Mesothelial cell of epicardium (in vitro differentiated cells): ENCODE data around the gene TNFRSF19. TPM values are rescaled to one million over a fixed set of nuclear protein-coding genes. Genes with fewer than 3 reads are reported as not detected.

Source experiments
- DNase-seq, 2 experiments: peaks; one replicate each; pipeline ENCODE4 v3.0.0; 2021; ENCODE audit warnings: low spot score in 2 of 2; ENCODE audit not compliant: unreplicated experiment in 2 of 2
- H3K27ac Mint-ChIP-seq: 2 replicates; pipeline ENCODE4 v1.8.0; 2021; ENCODE audit warnings: mixed read lengths
- H3K27me3 Mint-ChIP-seq: 2 replicates; pipeline ENCODE4 v1.8.0; 2021; ENCODE audit warnings: low read depth, mixed read lengths
- H3K36me3 Mint-ChIP-seq: 2 replicates; pipeline ENCODE4 v1.8.0; 2021; ENCODE audit warnings: mixed read lengths
- H3K4me1 Mint-ChIP-seq: 2 replicates; pipeline ENCODE4 v1.8.0; 2021; ENCODE audit warnings: mixed read lengths
- H3K4me3 Mint-ChIP-seq: 2 replicates; pipeline ENCODE4 v1.8.0; 2021; ENCODE audit warnings: mild to moderate bottlenecking, moderate library complexity, mixed read lengths
- H3K9me3 Mint-ChIP-seq: 2 replicates; pipeline ENCODE4 v1.8.0; 2021; ENCODE audit warnings: mixed read lengths
- CTCF ChIP-seq: fragments of 200-600 bp; sonication (generic); IDR thresholded peaks from one replicate; pipeline ENCODE4 v1.5.0; 2021; ENCODE audit warnings: antibody characterized with exemption; ENCODE audit not compliant: unreplicated experiment
- total RNA-seq: library from RNA; stranded (reverse); gene quantifications from 3 replicates; pipeline ENCODE4 v1.2.1, GENCODE V29; 2021

Gene TNFRSF19
- total RNA-seq, 1 donor from 2014 or later = 43.5 TPM

- Mint-ChIP-seq H3K4me1 (peaks cover 50% of the 10 kb centered on the region), H3K36me3 (peaks cover 12% of the 10 kb centered on the region), H3K9me3 (no peaks in the 10 kb centered on the region), H3K4me3 (no peak overlapping the region), H3K27ac (no peak overlapping the region), H3K27me3 (no peaks in the 10 kb centered on the region)
- TF ChIP-seq CTCF = no peak
- DNase-seq = no peak
Measured at GRCh38 chr13:23612731-23613130, 42.5 kb downstream of the TNFRSF19 start.

GRCh38 chr13:23613596-23613995 is 43.4 kb downstream of the TNFRSF19 start:
- Mint-ChIP-seq H3K4me1 (peaks cover 51% of the 10 kb centered on the region), H3K9me3 (no peaks in the 10 kb centered on the region), H3K4me3 (no peak overlapping the region), H3K27me3 (no peaks in the 10 kb centered on the region), H3K36me3 (peaks cover 16% of the 10 kb centered on the region), H3K27ac (no peak overlapping the region)
- no peak for TF ChIP-seq CTCF
- DNase-seq = no peak

- Mint-ChIP-seq H3K4me3 (no peak overlapping the region), H3K36me3 (peaks cover 24% of the 10 kb centered on the region), H3K4me1 (peaks cover 40% of the 10 kb centered on the region), H3K9me3 (no peaks in the 10 kb centered on the region), H3K27ac (peak overlapping the region; percentile 37), H3K27me3 (no peaks in the 10 kb centered on the region)
- no peak for DNase-seq
- no peak for TF ChIP-seq CTCF
Measured at GRCh38 chr13:23615395-23616081, 45.3 kb downstream of the TNFRSF19 start.

GRCh38 chr13:23616228-23616627 is 46.0 kb downstream of the TNFRSF19 start:
- H3K4me1 Mint-ChIP-seq = peaks cover 33% of the 10 kb centered on the region
- no peak overlapping the region for H3K4me3 Mint-ChIP-seq

GRCh38 chr13:23617551-23618024 is 47.4 kb downstream of the TNFRSF19 start:
- Mint-ChIP-seq H3K27ac (peak overlapping the region; percentile 91), H3K4me1 (peaks cover 27% of the 10 kb centered on the region), H3K9me3 (no peaks in the 10 kb centered on the region), H3K27me3 (no peaks in the 10 kb centered on the region), H3K4me3 (no peak overlapping the region), H3K36me3 (peaks cover 33% of the 10 kb centered on the region)
- no peak for TF ChIP-seq CTCF
- no peak for DNase-seq

More at GRCh38 chr13:23616228-23616627, 46.0 kb downstream of the TNFRSF19 start:
- no peak for DNase-seq
- no peak overlapping the region for H3K27ac Mint-ChIP-seq
- no peaks in the 10 kb centered on the region for H3K9me3 Mint-ChIP-seq
- peaks cover 24% of the 10 kb centered on the region for H3K36me3 Mint-ChIP-seq
- no peaks in the 10 kb centered on the region for H3K27me3 Mint-ChIP-seq
- TF ChIP-seq CTCF = no peak
